Calu3 (cell line): Measurements from ENCODE around the gene F2RL1. TPM values are rescaled to one million over a fixed set of nuclear protein-coding genes. Genes with fewer than 3 reads are reported as not detected.

Experiments
- BruUV-seq: library from RNA; stranded (reverse); fragments of 400-500 nt; replicated peaks from 2 replicates; lab custom pipeline; 2021; lab: Mats Ljungman, UMichigan
- CTCF ChIA-PET: fragments of 300-600 bp; sonication (Branson Sonifier 250); formaldehyde crosslinking; loops from one replicate; lab custom pipeline; 2022; ENCODE audit warnings: antibody characterized with exemption; lab: Charles Lee
- DNase-seq: peaks from one replicate; pipeline ENCODE4 v3.0.0; 2022
- H3K27ac Mint-ChIP-seq: one replicate; pipeline ENCODE4 v1.8.0; 2022; ENCODE audit warnings: mixed read lengths; ENCODE audit not compliant: unreplicated experiment
- H3K27me3 Mint-ChIP-seq: one replicate; pipeline ENCODE4 v1.8.0; 2022; ENCODE audit warnings: mixed read lengths; ENCODE audit not compliant: unreplicated experiment
- H3K36me3 Mint-ChIP-seq: one replicate; pipeline ENCODE4 v1.8.0; 2022; ENCODE audit warnings: mild to moderate bottlenecking, moderate library complexity, mixed read lengths; ENCODE audit not compliant: insufficient read depth, unreplicated experiment
- H3K4me1 Mint-ChIP-seq: one replicate; pipeline ENCODE4 v1.8.0; 2022; ENCODE audit warnings: mild to moderate bottlenecking, low read depth, mixed read lengths; ENCODE audit not compliant: unreplicated experiment
- H3K4me3 Mint-ChIP-seq: one replicate; pipeline ENCODE4 v1.8.0; 2022; ENCODE audit warnings: mild to moderate bottlenecking, low read depth, moderate library complexity, mixed read lengths; ENCODE audit not compliant: unreplicated experiment
- H3K9me3 Mint-ChIP-seq: one replicate; pipeline ENCODE4 v1.8.0; 2022; ENCODE audit warnings: low read depth, mixed read lengths; ENCODE audit not compliant: unreplicated experiment
- intact Hi-C: fragments of 100-400 bp; cut with micrococcal nuclease; formaldehyde crosslinking; loops from one replicate; pipeline ENCODE4 v1.10.0; 2022; ENCODE audit not compliant: unreplicated experiment
- total RNA-seq: library from RNA; stranded (reverse); gene quantifications from 2 replicates; pipeline ENCODE4 v1.2.3, GENCODE V29; 2022
- TF ChIP-seq, protein P1 (sequence below): fragments of 200-600 bp; IDR thresholded peaks from one replicate; pipeline ENCODE4 v1.8.0; 2022; ENCODE audit warnings: antibody characterized with exemption; ENCODE audit not compliant: unreplicated experiment

The F2RL1 gene
- total RNA-seq, 1 experiment from 2014 or later = 122 TPM

DNA sequence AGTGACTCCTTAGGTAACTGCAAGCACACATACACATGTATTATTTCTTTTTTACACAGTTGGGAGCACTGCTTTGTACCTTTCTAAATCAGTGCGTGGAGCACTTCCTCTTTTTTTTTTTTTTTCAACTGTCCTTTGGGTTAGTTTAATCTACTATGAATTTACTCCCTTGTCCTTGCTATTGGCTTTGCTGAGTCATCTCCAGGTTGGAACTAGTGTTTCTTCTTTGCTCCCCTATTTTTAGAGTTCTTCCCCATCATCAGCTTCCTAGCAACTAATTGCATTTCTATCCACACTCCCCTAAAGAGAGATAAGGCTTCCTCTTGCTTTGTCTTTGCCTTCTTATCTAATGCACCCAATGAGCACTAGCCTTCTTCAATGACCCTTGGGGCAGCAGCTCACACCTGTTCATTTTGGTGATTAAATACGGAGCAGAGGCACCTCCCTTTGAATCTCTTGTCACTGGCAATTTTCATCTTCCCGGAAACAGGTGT, 55.3 kb downstream of the F2RL1 start:
- intact Hi-C loops = no loop called here
- Mint-ChIP-seq H3K9me3 (no peaks in the 10 kb centered on the region), H3K27ac (no peak overlapping the region), H3K36me3 (no peaks in the 10 kb centered on the region), H3K27me3 (no peaks in the 10 kb centered on the region), H3K4me1 (peaks cover 17% of the 10 kb centered on the region), H3K4me3 (no peak overlapping the region)
- no TSS peak for BruUV-seq
- DNase-seq = no peak
- CTCF ChIA-PET = no interaction called here
- TF ChIP-seq, protein P1, sequence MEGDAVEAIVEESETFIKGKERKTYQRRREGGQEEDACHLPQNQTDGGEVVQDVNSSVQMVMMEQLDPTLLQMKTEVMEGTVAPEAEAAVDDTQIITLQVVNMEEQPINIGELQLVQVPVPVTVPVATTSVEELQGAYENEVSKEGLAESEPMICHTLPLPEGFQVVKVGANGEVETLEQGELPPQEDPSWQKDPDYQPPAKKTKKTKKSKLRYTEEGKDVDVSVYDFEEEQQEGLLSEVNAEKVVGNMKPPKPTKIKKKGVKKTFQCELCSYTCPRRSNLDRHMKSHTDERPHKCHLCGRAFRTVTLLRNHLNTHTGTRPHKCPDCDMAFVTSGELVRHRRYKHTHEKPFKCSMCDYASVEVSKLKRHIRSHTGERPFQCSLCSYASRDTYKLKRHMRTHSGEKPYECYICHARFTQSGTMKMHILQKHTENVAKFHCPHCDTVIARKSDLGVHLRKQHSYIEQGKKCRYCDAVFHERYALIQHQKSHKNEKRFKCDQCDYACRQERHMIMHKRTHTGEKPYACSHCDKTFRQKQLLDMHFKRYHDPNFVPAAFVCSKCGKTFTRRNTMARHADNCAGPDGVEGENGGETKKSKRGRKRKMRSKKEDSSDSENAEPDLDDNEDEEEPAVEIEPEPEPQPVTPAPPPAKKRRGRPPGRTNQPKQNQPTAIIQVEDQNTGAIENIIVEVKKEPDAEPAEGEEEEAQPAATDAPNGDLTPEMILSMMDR = no peak

Other genes with a start within 250 kb of the F2RL1 start
- not detected in 2 replicates for gene F2RL2, start 195.6 kb upstream of the F2RL1 start, total RNA-seq
- gene F2R, start 102.9 kb upstream of the F2RL1 start, total RNA-seq = 13.6 and 14.4 TPM in 2 replicates
- gene S100Z, start 31.0 kb downstream of the F2RL1 start, total RNA-seq = not detected in 2 replicates
- gene CRHBP, start 134.0 kb downstream of the F2RL1 start, total RNA-seq = not detected in 2 replicates
- gene AGGF1, start 211.4 kb downstream of the F2RL1 start, total RNA-seq = 29.5 and 32.3 TPM in 2 replicates